B cell (primary cell): Measurements from ENCODE around the gene GPR146. TPM values are rescaled to one million over a fixed set of nuclear protein-coding genes. Genes with fewer than 3 reads are reported as not detected.

Source experiments
- ATAC-seq: fragments of 200-7000 bp; cut with Tn5 transposase; one replicate; pipeline ENCODE4 v1.10.0; 2021; ENCODE audit warnings: low read depth, mild to moderate bottlenecking, moderate number of reproducible peaks, moderate library complexity
- CTCF ChIA-PET: fragments of 350-600 bp; sonication (Branson Sonifier 250); formaldehyde crosslinking; loops from one replicate; lab custom pipeline; 2021; ENCODE audit warnings: antibody characterized with exemption, inconsistent platforms; lab: Charles Lee
- POLR2A ChIA-PET: fragments of 350-600 bp; sonication (Branson Sonifier 250); formaldehyde crosslinking; loops from one replicate; lab custom pipeline; 2021; ENCODE audit warnings: antibody characterized with exemption; lab: Charles Lee
- DNase-seq: peaks from one replicate; pipeline ENCODE4 v3.0.0; 2013
- H2AFZ ChIP-seq: 2 replicates; pipeline ENCODE4 v1.6.1; 2012; ENCODE audit warnings: mild to moderate bottlenecking, low read depth, low read length; ENCODE audit not compliant: insufficient read depth, poor library complexity, severe bottlenecking
- H3K27ac ChIP-seq, 2 donors: 1 replicate in 1 of 2; 2 replicates in 1 of 2; pipeline ENCODE4 v1.5.1; 2012 to 2013; ENCODE audit warnings: low read length in 2 of 2, mild to moderate bottlenecking in 2 of 2, moderate library complexity in 1 of 2
- H3K27me3 ChIP-seq, 4 experiments: fragments of 200-600 bp in 1 of 4; sonication (generic) in 1 of 4; replicated peaks in 1 of 4; 1 replicate in 2 of 4; 2 replicates in 2 of 4; pipeline versions ENCODE4 v1.6.1 to v1.7.0; 2013 to 2016; ENCODE audit warnings: low read length in 3 of 4, mild to moderate bottlenecking in 2 of 4, mixed read lengths in 1 of 4, moderate library complexity in 1 of 4; ENCODE audit not compliant: insufficient read depth in 4 of 4, control insufficient read depth in 3 of 4; ENCODE audit errors: control extremely low read depth in 1 of 4
- H3K36me3 ChIP-seq, 2 experiments: replicated peaks in 1 of 2; 1 replicate in 1 of 2; 2 replicates in 1 of 2; pipeline versions ENCODE4 v1.6.1 to v1.7.1; 2013; ENCODE audit warnings: low read length in 1 of 2; ENCODE audit not compliant: insufficient read depth in 2 of 2, control insufficient read depth in 1 of 2; ENCODE audit errors: control extremely low read depth in 1 of 2, extremely low read depth in 1 of 2
- H3K4me1 ChIP-seq, 2 donors: fragments of 200-600 bp in 1 of 2; sonication (generic) in 1 of 2; 1 replicate in 1 of 2; 2 replicates in 1 of 2; pipeline versions ENCODE4 v1.5.1 to v1.6.1; 2013 to 2017; ENCODE audit warnings: low read length in 2 of 2; ENCODE audit not compliant: control insufficient read depth in 2 of 2, insufficient read depth in 2 of 2
- H3K4me2 ChIP-seq: replicated peaks from 2 replicates; pipeline ENCODE3; 2012; ENCODE audit warnings: mild to moderate bottlenecking, low read depth, low read length; ENCODE audit not compliant: poor library complexity, severe bottlenecking
- H3K4me3 ChIP-seq, 5 experiments: fragments of 200-600 bp in 1 of 5; sonication (generic) in 1 of 5; 1 replicate in 3 of 5; 2 replicates in 2 of 5; pipeline versions ENCODE4 v1.5.1 to v1.7.0; 2011 to 2016; ENCODE audit warnings: low read length in 4 of 5, mild to moderate bottlenecking in 4 of 5, low read depth in 2 of 5, control low read depth in 1 of 5, moderate library complexity in 1 of 5; ENCODE audit not compliant: insufficient read depth in 1 of 5; ENCODE audit errors: control extremely low read depth in 1 of 5, extremely low read depth in 1 of 5
- H3K79me2 ChIP-seq: fragments of 200-600 bp; sonication (generic); one replicate; pipeline ENCODE4 v1.6.0; 2016; ENCODE audit warnings: low read length; ENCODE audit not compliant: control insufficient read depth, insufficient read depth
- H3K9ac ChIP-seq: fragments of 200-600 bp; sonication (generic); 2 replicates; pipeline ENCODE4 v1.6.1; 2017; ENCODE audit warnings: mild to moderate bottlenecking, low read length, moderate library complexity
- H3K9me3 ChIP-seq, 3 donors: one replicate each; pipeline versions ENCODE4 v1.6.1 to v1.7.1; 2013; ENCODE audit warnings: low read length in 2 of 3; ENCODE audit not compliant: control insufficient read depth in 2 of 3, insufficient read depth in 1 of 3; ENCODE audit errors: control extremely low read depth in 1 of 3
- H4K20me1 ChIP-seq: 2 replicates; pipeline ENCODE4 v1.6.0; 2012; ENCODE audit warnings: mild to moderate bottlenecking, low read length; ENCODE audit not compliant: insufficient read depth, control insufficient read depth, poor library complexity, severe bottlenecking
- H3K27ac Mint-ChIP-seq: one replicate; pipeline ENCODE4 v1.8.0; 2021; ENCODE audit warnings: mixed read lengths
- H3K27me3 Mint-ChIP-seq: one replicate; pipeline ENCODE4 v1.8.0; 2021; ENCODE audit warnings: mixed read lengths
- H3K4me1 Mint-ChIP-seq: one replicate; pipeline ENCODE4 v1.8.0; 2021; ENCODE audit warnings: mixed read lengths
- H3K4me3 Mint-ChIP-seq: one replicate; pipeline ENCODE4 v1.8.0; 2021; ENCODE audit warnings: mixed read lengths
- H3K9me3 Mint-ChIP-seq: one replicate; pipeline ENCODE4 v1.8.0; 2022; ENCODE audit warnings: mixed read lengths; ENCODE audit not compliant: insufficient read depth
- CTCF ChIP-seq: fragments of 200-600 bp; IDR thresholded peaks from one replicate; pipeline ENCODE4 v1.8.0; 2022; ENCODE audit warnings: antibody characterized with exemption, mild to moderate bottlenecking
- EZH2 ChIP-seq: IDR thresholded peaks from 2 replicates; pipeline ENCODE4 v1.6.1; 2012; ENCODE audit warnings: borderline replicate concordance, low read depth, mild to moderate bottlenecking, moderate library complexity, low read length; ENCODE audit not compliant: insufficient read depth, poor library complexity, severe bottlenecking
- WGBS: methylation state at CpG from one replicate; pipeline ENCODE4 v1.1.5; 2013; ENCODE audit warnings: missing lambda C conversion rate; ENCODE audit not compliant: insufficient coverage; 5-methylcytosine and 5-hydroxymethylcytosine counted together
- intact Hi-C: fragments of 100-400 bp; cut with micrococcal nuclease; formaldehyde crosslinking; loops from one replicate; pipeline ENCODE4 v1.10.0; 2022
- polyA plus RNA-seq: library from polyadenylated mRNA; depleted of rRNA; stranded (reverse); fragments of >200 nt; gene quantifications from 2 replicates; pipeline ENCODE4 v1.2.3, GENCODE V29; 2012
- total RNA-seq, 2 donors: library from RNA; stranded (reverse); fragments of 120-200 nt in 1 of 2; gene quantifications; 1 replicate in 1 of 2; 2 replicates in 1 of 2; pipeline versions ENCODE4 v1.2.3 to v1.2.4, GENCODE V29; 2013 to 2022

Gene GPR146
- total and polyA plus RNA-seq, 2 donors (not counting 1 experiment from before 2014, with no cell fraction given), result 4.2 to 45.4 TPM

GRCh38 chr7:1104516-1105179, 60.3 kb downstream of the GPR146 start:
- Histone ChIP-seq H3K4me2 (peak overlapping the region; percentile 20), H3K27ac (no peak overlapping the region), H4K20me1 (no peaks in the 10 kb centered on the region), H3K9me3 (peaks cover 0 to 5% (median 0%) of the 10 kb centered on the region in 3 donors), H3K9ac (no peak overlapping the region), H3K79me2 (peaks cover 17% of the 10 kb centered on the region), H3K4me1 (peaks cover 7 to 31% of the 10 kb centered on the region in 2 donors), H3K36me3 (no peaks in the 10 kb centered on the region), H2AFZ (no peak overlapping the region), H3K27me3 (peaks cover 0 to 6% (median 3%) of the 10 kb centered on the region in 4 experiments), H3K4me3 (no peak overlapping the region)
- intact Hi-C loops, result loop anchor here (2.0 kb wide), 1 partner anchor 18 kb away; no protein-coding TSS in a partner anchor
- CTCF ChIA-PET, result interaction anchor here (1.0 to 4.7 kb wide), 4 partner anchors 18 to 111 kb away, joined by 3 to 20 read pairs (median 15); partner anchors contain the start of gene GPER1
- 93% methylated on average over 9 of the region's 13 CpGs for WGBS
- peak overlapping the region; percentile 70 for H3K27ac Mint-ChIP-seq
- peak overlapping the region; percentile 73 for H3K4me3 Mint-ChIP-seq
- H3K27me3 Mint-ChIP-seq, result peaks cover 7% of the 10 kb centered on the region
- DNase-seq, result no peak
- POLR2A ChIA-PET, result interaction anchor here (0.7 to 2.2 kb wide), 2 partner anchors 19 to 116 kb away, joined by 3 to 7 read pairs; no protein-coding TSS in a partner anchor
- ATAC-seq, result no peak
- peaks cover 33% of the 10 kb centered on the region for H3K4me1 Mint-ChIP-seq
- TF ChIP-seq EZH2, result no peak
- no peak for TF ChIP-seq CTCF
- no peaks in the 10 kb centered on the region for H3K9me3 Mint-ChIP-seq

- whole genome bisulfite sequencing, result 34% methylated on average over 9 of the region's 11 CpGs
These were observed 60.8 kb downstream of the GPR146 start for GRCh38 chr7:1105189-1105588.

More at GRCh38 chr7:1105189-1105588, 60.8 kb downstream of the GPR146 start:
- Mint-ChIP-seq H3K4me3 (peak overlapping the region; percentile 73), H3K9me3 (no peaks in the 10 kb centered on the region), H3K27ac (peak overlapping the region; percentile 70), H3K27me3 (peaks cover 7% of the 10 kb centered on the region), H3K4me1 (peaks cover 33% of the 10 kb centered on the region)
- CTCF ChIA-PET, result interaction anchor here (1.0 to 4.7 kb wide), 4 partner anchors 18 to 112 kb away, joined by 3 to 20 read pairs (median 15); partner anchors contain the start of gene GPER1
- H3K9ac ChIP-seq, result no peak overlapping the region
- no peak overlapping the region for H3K27ac ChIP-seq
- peaks cover 0 to 7% (median 0%) of the 10 kb centered on the region in 3 donors for H3K9me3 ChIP-seq
- no peaks in the 10 kb centered on the region for H3K36me3 ChIP-seq
- peak overlapping the region; percentile 20 for H3K4me2 ChIP-seq
- peak; percentile 84 for ATAC-seq
- H3K4me1 ChIP-seq, result peaks cover 7 to 31% of the 10 kb centered on the region in 2 donors
- no peak overlapping the region for H3K4me3 ChIP-seq
- POLR2A ChIA-PET, result interaction anchor here (0.7 to 2.2 kb wide), 2 partner anchors 19 to 116 kb away, joined by 3 to 7 read pairs; no protein-coding TSS in a partner anchor
- DNase-seq, result peak; percentile 46
- no peak overlapping the region for H2AFZ ChIP-seq
- no peaks in the 10 kb centered on the region for H4K20me1 ChIP-seq
- TF ChIP-seq EZH2, result no peak
- no peak for TF ChIP-seq CTCF
- peaks cover 20% of the 10 kb centered on the region for H3K79me2 ChIP-seq
- H3K27me3 ChIP-seq, result peaks cover 0 to 6% (median 3%) of the 10 kb centered on the region in 4 experiments
- intact Hi-C loops, result loop anchor here (2.0 kb wide), 1 partner anchor 18 kb away; no protein-coding TSS in a partner anchor
